Measurements from ENCODE around the gene MPI. TPM values are rescaled to one million over a fixed set of nuclear protein-coding genes. Genes with fewer than 3 reads are reported as not detected.
A peak's percentile ranks its signal among the peaks of the same experiment; 100 is the strongest.

Gene MPI
- total and polyA plus RNA-seq, 2 donors (not counting 1 experiment from before 2014, with no cell fraction given) = 50.7 to 65.0 TPM

DNA sequence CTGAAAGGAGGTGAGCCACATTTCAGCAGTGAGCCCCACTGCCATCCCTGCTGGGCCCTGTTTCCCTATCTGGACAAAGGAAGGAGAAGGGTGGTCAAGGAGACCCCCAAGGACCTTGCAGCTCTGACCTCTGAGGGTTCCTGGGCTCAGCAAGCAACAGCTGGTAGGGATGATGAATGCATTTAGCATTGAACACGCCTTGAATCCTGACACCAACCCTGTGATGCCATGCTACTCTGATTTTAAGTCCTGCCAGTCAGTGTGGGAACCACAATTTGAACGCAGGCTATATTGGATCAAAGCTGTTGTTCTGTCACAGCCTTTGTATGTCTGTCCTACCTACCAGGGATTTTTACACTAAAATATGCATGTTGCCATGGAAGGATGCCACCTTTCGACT lies 6.5 kb downstream of the MPI start:
- Histone ChIP-seq H3K4me3 (replicated peaks in 1 of 4; ENCODE audit: control extremely low read depth in 1 of 4, insufficient read depth in 1 of 4, low read depth in 3 of 4, low read length in 4 of 4) (no peak overlapping the region), H3K27ac (ENCODE audit: insufficient read depth, low read length) (no peak overlapping the region), H2AFZ (ENCODE audit: low read length) (no peak overlapping the region), H3K9ac (ENCODE audit: insufficient read depth, low read length) (no peak overlapping the region), H3K79me2 (ENCODE audit: control insufficient read depth, insufficient read depth, low read length) (no peaks in the 10 kb centered on the region), H4K20me1 (ENCODE audit: control insufficient read depth, extremely low read depth, insufficient read depth, low read length) (peaks cover 1% of the 10 kb centered on the region), H3K27me3 (ENCODE audit: control insufficient read depth, insufficient read depth, low read length) (no peaks in the 10 kb centered on the region), H3K4me2 (ENCODE audit: extremely low read depth, insufficient read depth, low read length) (no peak overlapping the region), H3K36me3 (ENCODE audit: control insufficient read depth, insufficient read depth, low read length) (peaks cover 31% of the 10 kb centered on the region), H3K9me3 (ENCODE audit: control insufficient read depth, insufficient read depth, low read depth, low read length) (no peaks in the 10 kb centered on the region), H3K4me1 (ENCODE audit: control insufficient read depth, extremely low read depth, insufficient read depth, low read length) (no peaks in the 10 kb centered on the region)
- TF ChIP-seq, protein P1, sequence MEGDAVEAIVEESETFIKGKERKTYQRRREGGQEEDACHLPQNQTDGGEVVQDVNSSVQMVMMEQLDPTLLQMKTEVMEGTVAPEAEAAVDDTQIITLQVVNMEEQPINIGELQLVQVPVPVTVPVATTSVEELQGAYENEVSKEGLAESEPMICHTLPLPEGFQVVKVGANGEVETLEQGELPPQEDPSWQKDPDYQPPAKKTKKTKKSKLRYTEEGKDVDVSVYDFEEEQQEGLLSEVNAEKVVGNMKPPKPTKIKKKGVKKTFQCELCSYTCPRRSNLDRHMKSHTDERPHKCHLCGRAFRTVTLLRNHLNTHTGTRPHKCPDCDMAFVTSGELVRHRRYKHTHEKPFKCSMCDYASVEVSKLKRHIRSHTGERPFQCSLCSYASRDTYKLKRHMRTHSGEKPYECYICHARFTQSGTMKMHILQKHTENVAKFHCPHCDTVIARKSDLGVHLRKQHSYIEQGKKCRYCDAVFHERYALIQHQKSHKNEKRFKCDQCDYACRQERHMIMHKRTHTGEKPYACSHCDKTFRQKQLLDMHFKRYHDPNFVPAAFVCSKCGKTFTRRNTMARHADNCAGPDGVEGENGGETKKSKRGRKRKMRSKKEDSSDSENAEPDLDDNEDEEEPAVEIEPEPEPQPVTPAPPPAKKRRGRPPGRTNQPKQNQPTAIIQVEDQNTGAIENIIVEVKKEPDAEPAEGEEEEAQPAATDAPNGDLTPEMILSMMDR (conservative IDR thresholded peaks at IDR 0.05 in 1 of 2, IDR thresholded peaks at IDR 0.05 in 1 of 2; ENCODE audit: low read depth in 1 of 2, low read length in 2 of 2) = no peak
- no peak for DNase-seq (ENCODE audit: low read depth in 2 of 2)

DNA sequence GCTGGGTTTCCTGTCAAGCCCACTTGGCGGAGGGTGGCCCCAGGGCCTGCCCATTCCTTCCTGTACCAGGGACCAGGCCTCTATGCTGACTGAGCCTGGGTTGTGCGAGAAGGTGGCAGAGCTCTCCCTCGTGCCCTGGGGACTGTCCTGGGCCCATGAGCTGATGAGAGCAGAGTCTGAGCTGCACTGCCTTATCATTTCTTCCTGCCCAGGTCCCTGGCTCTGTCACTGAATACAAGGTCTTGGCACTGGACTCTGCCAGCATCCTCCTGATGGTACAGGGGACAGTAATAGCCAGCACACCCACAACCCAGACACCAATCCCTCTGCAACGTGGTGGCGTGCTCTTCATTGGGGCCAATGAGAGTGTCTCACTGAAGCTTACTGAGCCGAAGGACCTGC lies 7.5 kb downstream of the MPI start:
- peaks cover 1% of the 10 kb centered on the region for H4K20me1 ChIP-seq (ENCODE audit: control insufficient read depth, extremely low read depth, insufficient read depth, low read length)
- H3K4me1 ChIP-seq (ENCODE audit: control insufficient read depth, extremely low read depth, insufficient read depth, low read length) = no peaks in the 10 kb centered on the region
- no peak overlapping the region for H2AFZ ChIP-seq (ENCODE audit: low read length)
- no peaks in the 10 kb centered on the region for H3K9me3 ChIP-seq (ENCODE audit: control insufficient read depth, insufficient read depth, low read depth, low read length)
- H3K36me3 ChIP-seq (ENCODE audit: control insufficient read depth, insufficient read depth, low read length) = peaks cover 31% of the 10 kb centered on the region
- no peak overlapping the region for H3K4me2 ChIP-seq (ENCODE audit: extremely low read depth, insufficient read depth, low read length)
- no peak for DNase-seq (ENCODE audit: low read depth in 2 of 2)
- TF ChIP-seq EZH2 (IDR thresholded peaks at IDR 0.05; ENCODE audit: low read length, missing control alignments) = no peak
- TF ChIP-seq, protein P1 (conservative IDR thresholded peaks at IDR 0.05 in 1 of 2, IDR thresholded peaks at IDR 0.05 in 1 of 2; ENCODE audit: low read depth in 1 of 2, low read length in 2 of 2) = no peak
- no peak overlapping the region for H3K4me3 ChIP-seq (replicated peaks in 1 of 4; ENCODE audit: control extremely low read depth in 1 of 4, insufficient read depth in 1 of 4, low read depth in 3 of 4, low read length in 4 of 4)
- H3K9ac ChIP-seq (ENCODE audit: insufficient read depth, low read length) = no peak overlapping the region
- no peaks in the 10 kb centered on the region for H3K27me3 ChIP-seq (ENCODE audit: control insufficient read depth, insufficient read depth, low read length)
- no peaks in the 10 kb centered on the region for H3K79me2 ChIP-seq (ENCODE audit: control insufficient read depth, insufficient read depth, low read length)
- H3K27ac ChIP-seq (ENCODE audit: insufficient read depth, low read length) = no peak overlapping the region

DNA sequence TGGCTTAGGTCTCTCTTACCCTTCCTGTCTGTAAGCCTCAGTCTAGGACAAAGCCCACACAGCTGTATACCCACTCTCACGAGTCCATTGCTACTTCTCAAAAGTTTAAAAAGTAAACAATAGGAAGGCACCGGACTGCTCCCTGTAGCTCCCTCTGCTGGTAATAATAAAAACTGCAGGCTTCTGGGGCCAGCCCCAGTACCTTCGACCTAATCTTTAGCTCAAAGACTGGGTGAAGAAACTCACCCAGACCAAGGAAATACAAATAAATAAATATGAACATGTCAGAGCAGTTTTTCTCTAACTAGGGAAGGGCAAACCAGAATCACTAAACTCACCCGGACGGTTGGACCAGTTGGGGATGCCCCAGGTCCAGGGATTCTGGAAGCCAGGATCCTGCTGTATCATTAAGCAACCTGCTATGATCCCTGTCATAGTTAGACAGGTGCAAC lies 11.8 kb downstream of the MPI start:
- peak in 1 of 2 donors; percentile 67 for DNase-seq (ENCODE audit: low read depth in 2 of 2)
- peaks cover 28% of the 10 kb centered on the region for H3K36me3 ChIP-seq (ENCODE audit: control insufficient read depth, insufficient read depth, low read length)
- peaks cover 1% of the 10 kb centered on the region for H4K20me1 ChIP-seq (ENCODE audit: control insufficient read depth, extremely low read depth, insufficient read depth, low read length)
- no peak overlapping the region for H3K4me3 ChIP-seq (replicated peaks in 1 of 4; ENCODE audit: control extremely low read depth in 1 of 4, insufficient read depth in 1 of 4, low read depth in 3 of 4, low read length in 4 of 4)
- no peak overlapping the region for H3K9ac ChIP-seq (ENCODE audit: insufficient read depth, low read length)
- H3K4me1 ChIP-seq (ENCODE audit: control insufficient read depth, extremely low read depth, insufficient read depth, low read length) = peaks cover 6% of the 10 kb centered on the region
- no peak overlapping the region for H3K4me2 ChIP-seq (ENCODE audit: extremely low read depth, insufficient read depth, low read length)
- H3K79me2 ChIP-seq (ENCODE audit: control insufficient read depth, insufficient read depth, low read length) = peaks cover 20% of the 10 kb centered on the region
- no peak overlapping the region for H2AFZ ChIP-seq (ENCODE audit: low read length)
- TF ChIP-seq, protein P1 (conservative IDR thresholded peaks at IDR 0.05 in 1 of 2, IDR thresholded peaks at IDR 0.05 in 1 of 2; ENCODE audit: low read depth in 1 of 2, low read length in 2 of 2) = peak; percentile 73 to 81
- TF ChIP-seq EZH2 (IDR thresholded peaks at IDR 0.05; ENCODE audit: low read length, missing control alignments) = no peak
- no peaks in the 10 kb centered on the region for H3K9me3 ChIP-seq (ENCODE audit: control insufficient read depth, insufficient read depth, low read depth, low read length)
- no peaks in the 10 kb centered on the region for H3K27me3 ChIP-seq (ENCODE audit: control insufficient read depth, insufficient read depth, low read length)
- H3K27ac ChIP-seq (ENCODE audit: insufficient read depth, low read length) = no peak overlapping the region
